Large intestine (tissue), 3 donors: Measurements from ENCODE around the gene RAMAC. TPM values are rescaled to one million over a fixed set of nuclear protein-coding genes. Genes with fewer than 3 reads are reported as not detected.
A peak's percentile ranks its signal among the peaks of the same experiment; 100 is the strongest.
"Not testable (repeated sequence)": the region's sequence is repeated elsewhere in the genome, so short reads cannot be mapped to it uniquely, and the experiment has no call there.

Source experiments
- DNase-seq, 2 donors: peaks; one replicate each; pipeline versions ENCODE4 v3.0.0 to v3.0.0-alpha.2; 2013
- H3K27ac ChIP-seq: one replicate; pipeline ENCODE4 v1.5.1; 2013; ENCODE audit warnings: low read length
- H3K27me3 ChIP-seq: 2 replicates; pipeline ENCODE4 v1.6.1; 2013; ENCODE audit warnings: low read length; ENCODE audit not compliant: control insufficient read depth, insufficient read depth
- H3K36me3 ChIP-seq: 2 replicates; pipeline ENCODE4 v1.6.1; 2013; ENCODE audit warnings: low read length; ENCODE audit not compliant: control insufficient read depth, insufficient read depth
- H3K4me1 ChIP-seq: one replicate; pipeline ENCODE4 v1.6.1; 2013; ENCODE audit warnings: low read length; ENCODE audit not compliant: control insufficient read depth, insufficient read depth
- H3K4me3 ChIP-seq: one replicate; pipeline ENCODE4 v1.5.1; 2013; ENCODE audit warnings: low read length
- H3K9me3 ChIP-seq: one replicate; pipeline ENCODE4 v1.6.1; 2013; ENCODE audit warnings: mild to moderate bottlenecking, low read depth, low read length, moderate library complexity; ENCODE audit not compliant: control insufficient read depth
- WGBS: methylation state at CpG from one replicate; pipeline ENCODE4 v1.1.5; 2013; ENCODE audit warnings: low lambda C conversion rate; ENCODE audit not compliant: insufficient coverage; 5-methylcytosine and 5-hydroxymethylcytosine counted together
- polyA plus RNA-seq: library from polyadenylated mRNA; unstranded; fragments of 120-200 nt; gene quantifications from one replicate; pipeline ENCODE4 v1.2.1, GENCODE V29; 2013

The RAMAC gene
- polyA plus RNA-seq, 1 donor = 30.1 TPM

DNA sequence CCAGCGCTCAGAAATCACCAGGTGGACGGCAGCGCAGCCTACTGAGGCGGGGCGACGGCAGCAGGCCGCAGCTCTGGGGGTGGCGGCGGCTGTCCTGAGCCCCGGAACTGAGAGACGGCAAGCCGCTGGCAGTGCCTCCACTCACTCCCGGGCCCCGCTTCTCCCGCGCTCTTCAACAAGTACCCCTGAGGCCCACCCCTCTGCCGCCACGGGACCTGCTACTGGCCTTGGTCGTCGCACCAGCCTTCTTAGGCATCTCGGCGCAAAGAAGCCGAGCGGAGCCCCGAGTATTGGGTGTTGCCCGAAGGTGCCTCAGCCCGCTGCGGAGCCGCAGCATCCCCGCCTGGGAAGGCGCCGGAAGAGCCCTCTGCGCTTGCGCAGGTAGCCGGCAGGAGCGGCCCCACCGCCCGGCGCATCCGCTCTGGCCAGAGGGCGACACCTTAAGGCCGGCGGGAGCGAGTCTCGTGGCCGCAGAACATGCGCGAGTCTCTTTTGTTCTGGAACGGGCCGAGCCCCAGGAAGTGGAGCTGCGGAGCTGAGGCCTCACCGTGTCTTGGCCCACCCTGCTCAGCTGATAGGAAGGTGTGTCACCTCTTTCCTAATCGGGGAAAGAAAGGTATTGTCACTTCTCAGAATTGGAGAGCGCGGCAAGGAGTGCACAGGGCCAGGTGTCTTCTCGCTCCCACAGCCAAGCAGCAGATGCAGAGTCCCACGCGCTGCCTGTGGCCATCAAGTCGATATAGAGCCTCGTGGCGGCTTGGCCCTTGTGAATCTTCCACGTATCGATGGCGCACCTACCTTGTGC, 25.5 kb downstream of the RAMAC start, which contains the start of gene C15orf40:
Gene C15orf40, minus strand, starts transcription at position 369 of the 805 bp plus-strand sequence. Its CDS starts 32 bp downstream, at position 337.
- Histone ChIP-seq H3K9me3 (no peaks in the 10 kb centered on the region), H3K27me3 (no peaks in the 10 kb centered on the region), H3K27ac (peak within 1 kb of the TSS; percentile 74), H3K36me3 (peaks cover 29% of the 10 kb centered on the region), H3K4me3 (peak within 1 kb of the TSS; percentile 96), H3K4me1 (peaks cover 15% of the 10 kb centered on the region)
- no CpG with 5 or more reads among the region's 64 CpGs for WGBS
- DNase-seq = peak; percentile 90 to 95

- Histone ChIP-seq H3K27me3 (no peaks in the 10 kb centered on the region), H3K4me3 (peak overlapping the region; percentile 96), H3K9me3 (no peaks in the 10 kb centered on the region), H3K4me1 (peaks cover 15% of the 10 kb centered on the region), H3K36me3 (peaks cover 26% of the 10 kb centered on the region), H3K27ac (peak overlapping the region; percentile 9)
- no peak for DNase-seq
- 83% methylated on average over 1 of the region's 9 CpGs for WGBS
Measured at GRCh38 chr15:83012076-83012426, 26.0 kb downstream of the RAMAC start.

- no peaks in the 10 kb centered on the region for H3K9me3 ChIP-seq
- no peak overlapping the region for H3K27ac ChIP-seq
- WGBS = 100% methylated on average over 1 of the region's 6 CpGs
- H3K4me3 ChIP-seq = no peak overlapping the region
- no peak for DNase-seq
- H3K4me1 ChIP-seq = peaks cover 15% of the 10 kb centered on the region
- peaks cover 23% of the 10 kb centered on the region for H3K36me3 ChIP-seq
- no peaks in the 10 kb centered on the region for H3K27me3 ChIP-seq
Measured at GRCh38 chr15:83012636-83013035, 26.6 kb downstream of the RAMAC start.

GRCh38 chr15:83014205-83014653, 28.2 kb downstream of the RAMAC start:
- DNase-seq = no peak
- no peak overlapping the region for H3K27ac ChIP-seq
- 79% methylated on average over 2 of the region's 5 CpGs for WGBS

GRCh38 chr15:83015361-83015760, 29.4 kb downstream of the RAMAC start:
- WGBS = no CpG with 5 or more reads among the region's 4 CpGs
- no peak overlapping the region for H3K4me3 ChIP-seq
- H3K4me1 ChIP-seq = peaks cover 11% of the 10 kb centered on the region
- DNase-seq = no peak
- peaks cover 21% of the 10 kb centered on the region for H3K36me3 ChIP-seq
- H3K9me3 ChIP-seq = no peaks in the 10 kb centered on the region
- no peak overlapping the region for H3K27ac ChIP-seq
- H3K27me3 ChIP-seq = no peaks in the 10 kb centered on the region

More at GRCh38 chr15:83014205-83014653, 28.2 kb downstream of the RAMAC start:
- Histone ChIP-seq H3K4me1 (peaks cover 15% of the 10 kb centered on the region), H3K36me3 (peaks cover 19% of the 10 kb centered on the region), H3K4me3 (no peak overlapping the region), H3K9me3 (no peaks in the 10 kb centered on the region), H3K27me3 (no peaks in the 10 kb centered on the region)

DNA sequence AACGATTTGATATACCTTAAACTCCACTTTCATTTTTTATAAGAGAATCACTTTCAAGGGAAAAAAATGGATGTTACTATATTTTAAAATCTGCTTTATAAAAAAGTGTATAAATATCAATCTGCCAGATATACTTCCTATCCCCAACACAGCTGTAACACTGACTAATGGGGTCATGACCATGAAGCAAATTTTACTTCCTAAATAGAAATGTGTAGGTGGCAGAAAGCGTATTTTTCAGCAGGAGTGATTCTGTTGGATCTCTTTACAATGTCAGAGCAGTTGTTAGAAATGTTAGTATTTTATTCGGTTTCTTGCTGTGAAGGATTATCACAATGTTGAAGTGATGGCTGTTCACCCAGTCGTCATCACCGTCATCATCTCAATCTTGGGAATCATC, 30.9 kb downstream of the RAMAC start:
- peaks cover 32% of the 10 kb centered on the region for H3K36me3 ChIP-seq
- no peaks in the 10 kb centered on the region for H3K27me3 ChIP-seq
- WGBS = no CpG with 5 or more reads among the region's 5 CpGs
- DNase-seq = no peak
- H3K4me3 ChIP-seq = no peak overlapping the region
- H3K9me3 ChIP-seq = no peaks in the 10 kb centered on the region
- H3K27ac ChIP-seq = no peak overlapping the region
- H3K4me1 ChIP-seq = peaks cover 7% of the 10 kb centered on the region

DNA sequence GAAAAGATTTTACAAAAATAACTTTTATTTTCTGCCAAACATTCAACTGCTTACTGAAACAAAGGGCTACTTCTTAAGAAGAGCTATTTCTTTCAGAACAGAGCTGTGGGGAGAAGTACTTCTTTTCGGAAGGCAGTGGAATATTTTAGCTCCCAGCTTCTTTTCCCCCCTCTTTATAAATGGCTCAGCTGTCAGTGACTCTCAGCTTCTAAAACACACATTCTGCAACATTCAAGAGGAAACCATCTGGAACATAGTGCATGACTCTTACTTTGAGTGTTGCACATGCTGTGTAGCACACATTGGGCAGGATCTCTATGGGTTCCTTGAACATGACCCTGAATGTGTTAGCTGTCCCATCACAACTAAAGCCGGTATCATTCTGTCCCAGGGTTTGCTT, 32.4 kb downstream of the RAMAC start:
- DNase-seq = no peak
- H3K36me3 ChIP-seq = peaks cover 34% of the 10 kb centered on the region
- H3K9me3 ChIP-seq = no peaks in the 10 kb centered on the region
- H3K4me3 ChIP-seq = no peak overlapping the region
- H3K27me3 ChIP-seq = no peaks in the 10 kb centered on the region
- H3K27ac ChIP-seq = no peak overlapping the region
- WGBS = no CpG with 5 or more reads among the region's 2 CpGs
- H3K4me1 ChIP-seq = no peaks in the 10 kb centered on the region

- Histone ChIP-seq H3K27ac (no peak overlapping the region), H3K4me3 (no peak overlapping the region), H3K27me3 (no peaks in the 10 kb centered on the region), H3K9me3 (no peaks in the 10 kb centered on the region), H3K4me1 (no peaks in the 10 kb centered on the region), H3K36me3 (peaks cover 33% of the 10 kb centered on the region)
- WGBS = 100% methylated on average over 2 of the region's 8 CpGs
- DNase-seq = no peak
Measured at GRCh38 chr15:83030021-83030420, 44.0 kb downstream of the RAMAC start.

DNA sequence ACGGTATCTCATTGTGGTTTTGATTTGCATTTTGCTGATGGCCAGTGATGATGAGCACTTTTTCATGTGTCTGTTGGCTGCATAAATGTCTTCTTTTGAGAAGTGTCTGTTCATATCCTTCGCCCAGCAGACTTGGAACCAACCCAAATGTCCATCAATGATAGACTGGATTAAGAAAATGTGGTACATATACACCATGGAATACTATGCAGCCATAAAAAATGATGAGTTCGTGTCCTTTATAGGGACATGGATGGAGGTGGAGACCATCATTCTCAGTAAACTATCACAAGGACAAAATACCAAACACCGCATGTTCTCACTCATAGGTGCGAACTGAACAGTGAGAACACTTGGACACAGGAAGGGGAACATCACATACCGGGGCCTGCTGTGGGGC, 45.2 kb downstream of the RAMAC start:
- peaks cover 34% of the 10 kb centered on the region for H3K36me3 ChIP-seq
- H3K27ac ChIP-seq, H3K4me1 ChIP-seq, H3K9me3 ChIP-seq, H3K4me3 ChIP-seq, DNase-seq, H3K27me3 ChIP-seq: not testable (repeated sequence)
- WGBS = no CpG with 5 or more reads among the region's 6 CpGs

DNA sequence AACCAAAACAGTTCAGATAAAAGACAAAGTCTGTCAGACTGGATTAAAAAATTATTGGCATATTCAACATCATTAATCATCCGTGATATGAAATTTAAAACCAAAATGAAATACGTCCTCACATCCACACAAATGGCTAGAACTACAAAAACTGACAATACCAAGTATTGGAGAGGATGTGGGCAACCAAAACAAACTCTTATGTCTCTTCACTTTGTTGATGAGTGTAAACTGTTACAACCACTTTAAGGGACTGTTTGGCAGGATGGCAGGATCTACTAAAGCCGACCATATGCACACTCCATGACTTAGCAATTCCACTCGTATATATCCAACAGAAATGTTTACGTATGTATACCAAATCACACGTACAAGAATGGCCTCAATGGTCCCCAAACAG, 50.2 kb downstream of the RAMAC start:
- H3K36me3 ChIP-seq = peaks cover 36% of the 10 kb centered on the region
- no peaks in the 10 kb centered on the region for H3K27me3 ChIP-seq
- no peaks in the 10 kb centered on the region for H3K4me1 ChIP-seq
- DNase-seq = no peak
- 83% methylated on average over 3 of the region's 6 CpGs for WGBS
- H3K27ac ChIP-seq = no peak overlapping the region
- H3K9me3 ChIP-seq = no peaks in the 10 kb centered on the region
- H3K4me3 ChIP-seq = no peak overlapping the region

GRCh38 chr15:83039206-83039605, 53.2 kb downstream of the RAMAC start:
- peaks cover 46% of the 10 kb centered on the region for H3K36me3 ChIP-seq
- 100% methylated on average over 1 of the region's 1 CpG for WGBS

More at GRCh38 chr15:83039206-83039605, 53.2 kb downstream of the RAMAC start:
- Histone ChIP-seq H3K9me3 (no peaks in the 10 kb centered on the region), H3K27me3 (no peaks in the 10 kb centered on the region), H3K27ac (no peak overlapping the region), H3K4me1 (no peaks in the 10 kb centered on the region), H3K4me3 (no peak overlapping the region)
- DNase-seq = no peak
